ENCODE data around the gene RNASEH1. TPM values are rescaled to one million over a fixed set of nuclear protein-coding genes. Genes with fewer than 3 reads are reported as not detected.
A peak's percentile ranks its signal among the peaks of the same experiment; 100 is the strongest.

The RNASEH1 gene
- total RNA-seq, 2 donors from 2014 or later: 19.1 to 31.5 TPM

DNA sequence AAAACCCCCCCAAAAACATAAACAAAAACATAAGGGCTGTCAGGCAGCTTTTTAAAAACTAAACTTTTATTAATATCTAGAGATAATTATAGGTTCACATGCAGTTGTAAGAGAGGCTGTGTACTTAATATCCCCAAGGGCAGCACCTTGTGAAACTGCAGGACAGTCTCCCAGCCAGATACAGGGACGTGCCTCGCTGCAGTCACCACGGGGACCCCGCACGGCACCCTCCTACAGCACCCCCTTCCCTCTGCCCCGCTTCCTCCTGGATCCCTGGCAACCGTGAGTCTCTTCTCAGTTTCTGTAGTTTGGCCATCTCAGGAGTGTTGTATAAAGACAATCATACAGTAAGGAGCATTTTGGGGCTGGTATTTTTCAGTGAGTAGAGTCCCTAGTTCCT lies 30.0 kb upstream of the RNASEH1 start:
- 81% methylated on average over 7 of the region's 7 CpGs for WGBS
- no peak for TF ChIP-seq POLR2AphosphoS5 (IDR thresholded peaks at IDR 0.05)
- TF ChIP-seq POLR2A (IDR thresholded peaks at IDR 0.05): no peak
- TF ChIP-seq, protein P1, sequence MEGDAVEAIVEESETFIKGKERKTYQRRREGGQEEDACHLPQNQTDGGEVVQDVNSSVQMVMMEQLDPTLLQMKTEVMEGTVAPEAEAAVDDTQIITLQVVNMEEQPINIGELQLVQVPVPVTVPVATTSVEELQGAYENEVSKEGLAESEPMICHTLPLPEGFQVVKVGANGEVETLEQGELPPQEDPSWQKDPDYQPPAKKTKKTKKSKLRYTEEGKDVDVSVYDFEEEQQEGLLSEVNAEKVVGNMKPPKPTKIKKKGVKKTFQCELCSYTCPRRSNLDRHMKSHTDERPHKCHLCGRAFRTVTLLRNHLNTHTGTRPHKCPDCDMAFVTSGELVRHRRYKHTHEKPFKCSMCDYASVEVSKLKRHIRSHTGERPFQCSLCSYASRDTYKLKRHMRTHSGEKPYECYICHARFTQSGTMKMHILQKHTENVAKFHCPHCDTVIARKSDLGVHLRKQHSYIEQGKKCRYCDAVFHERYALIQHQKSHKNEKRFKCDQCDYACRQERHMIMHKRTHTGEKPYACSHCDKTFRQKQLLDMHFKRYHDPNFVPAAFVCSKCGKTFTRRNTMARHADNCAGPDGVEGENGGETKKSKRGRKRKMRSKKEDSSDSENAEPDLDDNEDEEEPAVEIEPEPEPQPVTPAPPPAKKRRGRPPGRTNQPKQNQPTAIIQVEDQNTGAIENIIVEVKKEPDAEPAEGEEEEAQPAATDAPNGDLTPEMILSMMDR (IDR thresholded peaks at IDR 0.05): no peak
- no peak for DNase-seq (ENCODE audit: low spot score)
- Histone ChIP-seq H3K4me3 (no peak overlapping the region), H3K4me1 (replicated peaks) (peaks cover 4% of the 10 kb centered on the region), H3K9me3 (no peaks in the 10 kb centered on the region), H3K36me3 (no peaks in the 10 kb centered on the region), H3K27me3 (replicated peaks; ENCODE audit: insufficient read depth) (no peaks in the 10 kb centered on the region), H3K27ac (no peak overlapping the region)
- intact Hi-C loops (cut with DNase I): loop anchor here (10.0 kb wide), 1 partner anchor 57 kb away; no protein-coding TSS in a partner anchor

DNA sequence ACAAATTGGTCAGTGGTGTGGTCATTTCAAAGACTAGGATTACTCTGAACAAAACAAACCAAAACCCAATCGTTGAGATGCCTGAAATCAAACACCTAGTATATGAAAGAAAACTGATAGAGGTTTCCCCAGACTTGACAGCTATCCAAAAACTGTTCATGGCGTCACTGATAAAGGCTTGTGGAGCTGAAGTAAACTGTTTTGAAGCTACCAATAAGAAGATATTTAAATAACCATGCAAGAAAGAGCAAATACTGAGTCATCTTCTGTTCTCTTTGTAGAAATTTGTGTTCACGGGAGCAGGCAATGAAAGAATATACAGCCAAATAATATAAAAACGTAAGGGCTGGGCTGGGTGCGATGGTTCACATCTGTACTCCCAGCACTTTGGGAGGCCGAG lies 29.3 kb upstream of the RNASEH1 start:
- DNase-seq (ENCODE audit: low spot score): no peak
- no peaks in the 10 kb centered on the region for H3K27me3 ChIP-seq (replicated peaks; ENCODE audit: insufficient read depth)
- TF ChIP-seq, protein P1 (IDR thresholded peaks at IDR 0.05): no peak
- no peak for TF ChIP-seq POLR2A (IDR thresholded peaks at IDR 0.05)
- TF ChIP-seq POLR2AphosphoS5 (IDR thresholded peaks at IDR 0.05): no peak
- H3K9me3 ChIP-seq: no peaks in the 10 kb centered on the region
- intact Hi-C loops (cut with DNase I): loop anchor here (10.0 kb wide), 1 partner anchor 57 kb away; no protein-coding TSS in a partner anchor
- no peak overlapping the region for H3K4me3 ChIP-seq
- WGBS: 67% methylated on average over 6 of the region's 6 CpGs
- H3K36me3 ChIP-seq: no peaks in the 10 kb centered on the region
- H3K4me1 ChIP-seq (replicated peaks): peaks cover 4% of the 10 kb centered on the region
- H3K27ac ChIP-seq: no peak overlapping the region

DNA sequence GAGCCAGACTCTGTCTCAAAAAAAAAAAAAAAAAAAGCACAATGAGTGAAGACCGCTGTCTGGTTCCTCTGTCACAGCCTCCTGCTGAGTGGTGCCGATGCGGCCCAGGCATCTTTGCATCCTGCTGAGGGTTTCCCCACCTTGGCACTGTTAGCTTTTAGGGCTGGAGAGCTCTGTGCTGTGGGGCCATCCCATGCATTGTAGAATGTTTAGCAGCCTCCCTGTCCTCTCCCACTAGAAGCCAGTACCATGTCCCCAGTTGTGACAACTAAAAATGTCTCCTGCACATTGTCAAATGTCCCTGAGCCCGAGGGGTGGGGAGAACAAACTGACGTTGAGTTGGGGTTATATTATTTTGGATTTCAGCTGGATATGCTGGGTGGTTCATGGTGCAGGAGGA lies 28.9 kb upstream of the RNASEH1 start:
- 93% methylated on average over 5 of the region's 5 CpGs for WGBS
- intact Hi-C loops (cut with DNase I): loop anchor here (10.0 kb wide), 1 partner anchor 58 kb away; no protein-coding TSS in a partner anchor

DNA sequence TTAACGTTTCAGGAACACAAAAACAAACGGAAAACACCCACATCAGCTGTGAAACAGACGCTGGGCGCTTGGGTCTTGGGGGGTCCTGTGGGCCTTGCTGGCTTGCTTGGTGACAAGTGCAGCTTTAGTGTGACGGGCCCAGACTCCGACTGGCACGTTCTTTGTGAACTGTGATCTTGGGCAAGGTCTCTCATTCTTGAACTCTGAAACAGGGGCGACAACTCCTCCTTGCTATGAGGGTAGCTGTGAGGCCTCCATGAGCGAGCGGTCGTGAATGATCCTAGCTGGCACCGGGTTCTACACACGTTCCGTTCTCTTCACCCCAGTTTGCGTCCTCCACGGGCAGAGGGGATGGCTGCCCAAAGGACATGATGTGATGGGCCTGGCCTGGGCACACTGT lies 28.1 kb upstream of the RNASEH1 start:
- Histone ChIP-seq H3K27me3 (replicated peaks; ENCODE audit: insufficient read depth) (no peaks in the 10 kb centered on the region), H3K36me3 (peaks cover 0 to 5% of the 10 kb centered on the region in 2 donors), H3K4me3 (no peak overlapping the region), H3K27ac (peak overlapping the region; percentile 60), H3K9me3 (no peaks in the 10 kb centered on the region), H3K4me1 (replicated peaks) (peaks cover 4% of the 10 kb centered on the region)
- intact Hi-C loops (cut with DNase I): loop anchor here (10.0 kb wide), 1 partner anchor 59 kb away; no protein-coding TSS in a partner anchor
- no peak for DNase-seq (ENCODE audit: low spot score)
- TF ChIP-seq POLR2AphosphoS5 (IDR thresholded peaks at IDR 0.05) (no peak), POLR2A (IDR thresholded peaks at IDR 0.05) (no peak)
- TF ChIP-seq, protein P1 (IDR thresholded peaks at IDR 0.05): no peak
- 88% methylated on average over 16 of the region's 16 CpGs for WGBS

More for the DNA sequence above, 28.9 kb upstream of the RNASEH1 start:
- TF ChIP-seq, protein P1 (IDR thresholded peaks at IDR 0.05): no peak
- TF ChIP-seq POLR2A (IDR thresholded peaks at IDR 0.05) (no peak), POLR2AphosphoS5 (IDR thresholded peaks at IDR 0.05) (no peak)
- H3K36me3 ChIP-seq: no peaks in the 10 kb centered on the region
- H3K4me3 ChIP-seq: no peak overlapping the region
- no peaks in the 10 kb centered on the region for H3K27me3 ChIP-seq (replicated peaks; ENCODE audit: insufficient read depth)
- H3K4me1 ChIP-seq (replicated peaks): peaks cover 4% of the 10 kb centered on the region
- no peak for DNase-seq (ENCODE audit: low spot score)
- no peak overlapping the region for H3K27ac ChIP-seq
- H3K9me3 ChIP-seq: no peaks in the 10 kb centered on the region
